ENCODE data around the gene CDH26.

Gene CDH26

DNA sequence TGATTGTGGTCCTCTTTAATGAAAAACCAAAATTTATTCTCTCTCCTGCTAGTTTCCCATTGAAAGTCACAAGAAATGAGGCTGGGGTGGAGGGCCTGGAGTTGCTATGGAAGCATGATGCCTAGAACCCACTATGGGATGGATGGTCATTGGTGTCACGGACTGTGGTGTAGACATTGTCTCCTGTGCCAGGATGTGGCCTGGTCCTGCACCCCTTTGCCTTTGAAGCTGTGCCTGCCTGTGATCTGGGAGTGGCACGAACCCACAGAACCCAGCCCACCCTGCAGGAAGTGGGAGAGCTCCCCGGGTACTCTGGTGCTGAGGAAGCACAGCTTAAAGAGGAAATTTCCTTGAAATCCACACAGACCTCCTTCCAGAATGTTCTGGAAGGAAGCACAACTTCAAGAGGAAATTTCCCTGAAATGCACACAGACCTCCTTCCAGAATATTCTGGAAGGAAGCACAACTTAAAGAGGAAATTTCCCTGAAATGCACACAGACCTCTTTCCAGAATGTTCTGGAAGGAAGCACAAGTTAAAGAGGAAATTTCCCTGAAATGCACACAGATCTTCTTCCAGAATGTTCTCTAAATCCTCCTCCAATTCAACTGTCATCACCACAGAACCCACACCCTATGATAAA is 105.6 kb downstream of the CDH26 start:
- CTCF ChIA-PET = no interaction called here
- POLR2A ChIA-PET = no interaction called here
- no peak for DNase-seq (ENCODE audit: extremely low spot score)
- TF ChIP-seq, protein P1, sequence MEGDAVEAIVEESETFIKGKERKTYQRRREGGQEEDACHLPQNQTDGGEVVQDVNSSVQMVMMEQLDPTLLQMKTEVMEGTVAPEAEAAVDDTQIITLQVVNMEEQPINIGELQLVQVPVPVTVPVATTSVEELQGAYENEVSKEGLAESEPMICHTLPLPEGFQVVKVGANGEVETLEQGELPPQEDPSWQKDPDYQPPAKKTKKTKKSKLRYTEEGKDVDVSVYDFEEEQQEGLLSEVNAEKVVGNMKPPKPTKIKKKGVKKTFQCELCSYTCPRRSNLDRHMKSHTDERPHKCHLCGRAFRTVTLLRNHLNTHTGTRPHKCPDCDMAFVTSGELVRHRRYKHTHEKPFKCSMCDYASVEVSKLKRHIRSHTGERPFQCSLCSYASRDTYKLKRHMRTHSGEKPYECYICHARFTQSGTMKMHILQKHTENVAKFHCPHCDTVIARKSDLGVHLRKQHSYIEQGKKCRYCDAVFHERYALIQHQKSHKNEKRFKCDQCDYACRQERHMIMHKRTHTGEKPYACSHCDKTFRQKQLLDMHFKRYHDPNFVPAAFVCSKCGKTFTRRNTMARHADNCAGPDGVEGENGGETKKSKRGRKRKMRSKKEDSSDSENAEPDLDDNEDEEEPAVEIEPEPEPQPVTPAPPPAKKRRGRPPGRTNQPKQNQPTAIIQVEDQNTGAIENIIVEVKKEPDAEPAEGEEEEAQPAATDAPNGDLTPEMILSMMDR (IDR thresholded peaks at IDR 0.05; ENCODE audit: control extremely low read depth, extremely low read depth, low read depth, missing control alignments) = no peak
